ENCODE data around the gene LGALS12. TPM values are rescaled to one million over a fixed set of nuclear protein-coding genes. Genes with fewer than 3 reads are reported as not detected.

Gene LGALS12
- total RNA-seq, 2 experiments from 2014 or later = not detected

DNA sequence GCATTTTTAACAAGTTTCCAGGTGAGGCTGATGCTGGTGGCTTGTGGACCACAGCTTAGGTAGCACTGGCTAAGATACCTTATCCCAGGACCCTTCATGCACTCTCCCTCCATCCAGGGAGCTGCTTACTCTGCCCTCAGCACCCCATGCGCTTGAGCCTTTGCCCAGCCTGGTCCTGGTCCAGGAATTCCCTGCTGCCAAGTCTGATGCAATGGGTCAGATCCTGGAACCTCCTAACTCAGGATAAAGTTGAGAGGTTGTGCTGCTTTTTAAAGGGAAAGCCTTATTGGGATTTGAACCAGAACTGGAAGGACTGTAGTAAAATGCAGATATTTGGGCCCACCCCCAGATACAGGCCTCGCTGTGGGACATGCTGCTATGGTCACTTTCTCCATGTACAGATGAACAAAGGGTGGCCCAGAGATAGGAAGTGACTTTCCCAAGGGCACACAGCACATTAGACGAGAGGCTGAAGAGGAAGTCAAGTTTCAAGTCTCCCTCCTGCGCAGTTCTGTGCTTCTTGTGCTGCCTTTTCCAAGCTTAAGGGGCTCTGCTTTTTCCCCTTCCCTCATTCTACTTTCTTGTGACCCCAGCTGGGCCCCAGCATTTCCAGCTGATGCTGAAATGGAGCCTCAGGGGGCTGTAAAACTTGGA lies 824 bp upstream of the LGALS12 start:
- H3K27me3 Mint-ChIP-seq = no peaks in the 10 kb centered on the region
- no peak overlapping the region for H3K4me3 Mint-ChIP-seq
- ChIA-PET CTCF (interaction anchor here (0.6 to 1.3 kb wide), 2 partner anchors 26 to 78 kb away, joined by 3 read pairs; no protein-coding TSS in a partner anchor), POLR2A (no interaction called here)
- H3K4me1 Mint-ChIP-seq (ENCODE audit: low read depth) = peaks cover 6% of the 10 kb centered on the region
- peaks cover 6% of the 10 kb centered on the region for H3K36me3 Mint-ChIP-seq
- no peak overlapping the region for H3K27ac Mint-ChIP-seq
- peaks cover 10% of the 10 kb centered on the region for H3K9me3 Mint-ChIP-seq
- no peak for DNase-seq
- intact Hi-C loops (cut with micrococcal nuclease) = no loop called here

DNA sequence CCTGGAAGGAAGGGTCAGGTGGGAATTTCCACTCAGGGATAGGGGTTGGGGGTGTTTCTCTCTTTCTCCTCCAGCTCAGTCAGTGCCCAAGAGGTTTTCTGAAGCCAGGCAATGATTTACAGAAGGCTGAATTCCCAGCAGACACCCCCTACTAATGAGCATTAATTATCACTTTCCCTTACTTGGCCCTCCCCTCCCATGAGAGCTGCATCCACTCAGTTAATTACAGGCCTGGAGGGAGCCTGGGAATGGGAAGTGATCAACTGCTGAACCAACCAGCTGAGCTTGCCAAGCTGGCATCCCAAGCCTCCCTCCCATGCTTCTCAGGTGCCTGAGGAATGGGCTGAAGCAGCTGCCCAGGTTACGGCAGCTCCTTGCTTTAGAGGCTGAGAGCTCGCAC lies 992 bp downstream of the LGALS12 start:
- no peak for DNase-seq
- no peaks in the 10 kb centered on the region for H3K27me3 Mint-ChIP-seq
- no peak overlapping the region for H3K4me3 Mint-ChIP-seq
- no peaks in the 10 kb centered on the region for H3K9me3 Mint-ChIP-seq
- no peak overlapping the region for H3K27ac Mint-ChIP-seq
- POLR2A ChIA-PET = interaction anchor here (0.5 to 0.6 kb wide), 3 partner anchors 26 to 144 kb away, joined by 3 to 5 read pairs (median 4); no protein-coding TSS in a partner anchor
- intact Hi-C loops (cut with micrococcal nuclease) = no loop called here
- CTCF ChIA-PET = interaction anchor here (0.8 to 1.4 kb wide), 2 partner anchors 28 to 131 kb away, joined by 3 to 5 read pairs; no protein-coding TSS in a partner anchor
- H3K4me1 Mint-ChIP-seq (ENCODE audit: low read depth) = peaks cover 6% of the 10 kb centered on the region
- H3K36me3 Mint-ChIP-seq = no peaks in the 10 kb centered on the region

DNA sequence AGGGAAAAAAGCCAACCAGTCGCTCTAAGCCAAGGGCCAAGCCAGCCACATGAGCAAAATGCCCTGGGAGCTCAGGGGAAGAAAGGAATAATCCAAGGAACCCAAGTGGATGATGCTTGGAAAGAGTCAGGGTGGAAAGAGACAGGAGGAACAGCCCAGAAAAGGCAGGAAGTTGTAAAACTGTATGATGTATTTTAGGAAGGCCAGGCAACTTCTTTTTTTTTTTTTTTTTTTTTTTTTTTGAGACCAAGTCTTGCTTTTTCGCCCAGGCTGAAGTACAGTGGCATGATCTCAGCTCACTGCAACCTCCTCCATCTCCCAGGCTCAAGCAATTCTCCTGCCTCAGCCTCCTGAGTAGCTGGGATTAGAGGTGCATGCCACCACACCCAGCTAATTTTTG lies 1.6 kb downstream of the LGALS12 start:
- no peaks in the 10 kb centered on the region for H3K36me3 Mint-ChIP-seq
- DNase-seq = no peak
- H3K27ac Mint-ChIP-seq = no peak overlapping the region
- intact Hi-C loops (cut with micrococcal nuclease) = no loop called here
- CTCF ChIA-PET = interaction anchor here (0.7 to 1.2 kb wide), 3 partner anchors 28 to 131 kb away, joined by 3 read pairs; no protein-coding TSS in a partner anchor
- no peaks in the 10 kb centered on the region for H3K9me3 Mint-ChIP-seq
- H3K27me3 Mint-ChIP-seq = no peaks in the 10 kb centered on the region
- POLR2A ChIA-PET = interaction anchor here (0.6 kb wide), 2 partner anchors 143 to 163 kb away, joined by 3 read pairs; no protein-coding TSS in a partner anchor
- H3K4me1 Mint-ChIP-seq (ENCODE audit: low read depth) = peaks cover 2% of the 10 kb centered on the region
- H3K4me3 Mint-ChIP-seq = no peak overlapping the region

DNA sequence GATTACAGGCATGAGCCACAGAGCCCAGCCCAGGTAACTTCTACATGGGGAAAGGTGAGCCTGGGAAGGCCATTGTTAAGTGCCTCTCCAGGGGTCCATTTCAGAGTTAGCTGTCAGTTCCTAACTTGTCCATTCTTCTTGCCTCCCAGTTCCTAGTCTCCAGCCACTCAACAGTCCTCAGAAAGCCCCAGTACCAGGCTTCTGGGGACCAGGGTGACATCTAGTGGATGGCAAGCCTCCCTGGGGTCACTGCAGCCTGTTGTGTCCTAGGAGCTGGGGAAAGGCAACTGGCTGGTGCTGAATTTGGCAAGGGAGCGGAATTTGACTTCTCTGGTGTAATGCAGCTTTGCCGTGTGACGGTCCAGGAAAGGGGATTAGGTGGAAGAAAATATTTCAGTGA lies 2.1 kb downstream of the LGALS12 start:
- no peaks in the 10 kb centered on the region for H3K36me3 Mint-ChIP-seq
- intact Hi-C loops (cut with micrococcal nuclease) = no loop called here
- peak; percentile 43 for DNase-seq
- H3K4me1 Mint-ChIP-seq (ENCODE audit: low read depth) = no peaks in the 10 kb centered on the region
- H3K9me3 Mint-ChIP-seq = no peaks in the 10 kb centered on the region
- no peak overlapping the region for H3K4me3 Mint-ChIP-seq
- no peak overlapping the region for H3K27ac Mint-ChIP-seq
- POLR2A ChIA-PET = interaction anchor here (0.6 to 0.8 kb wide), 2 partner anchors 28 to 163 kb away, joined by 3 read pairs; no protein-coding TSS in a partner anchor
- H3K27me3 Mint-ChIP-seq = no peaks in the 10 kb centered on the region
- CTCF ChIA-PET = interaction anchor here (0.7 to 1.2 kb wide), 4 partner anchors 29 to 484 kb away, joined by 3 to 5 read pairs (median 3); partner anchors contain the start of gene PLAAT4

DNA sequence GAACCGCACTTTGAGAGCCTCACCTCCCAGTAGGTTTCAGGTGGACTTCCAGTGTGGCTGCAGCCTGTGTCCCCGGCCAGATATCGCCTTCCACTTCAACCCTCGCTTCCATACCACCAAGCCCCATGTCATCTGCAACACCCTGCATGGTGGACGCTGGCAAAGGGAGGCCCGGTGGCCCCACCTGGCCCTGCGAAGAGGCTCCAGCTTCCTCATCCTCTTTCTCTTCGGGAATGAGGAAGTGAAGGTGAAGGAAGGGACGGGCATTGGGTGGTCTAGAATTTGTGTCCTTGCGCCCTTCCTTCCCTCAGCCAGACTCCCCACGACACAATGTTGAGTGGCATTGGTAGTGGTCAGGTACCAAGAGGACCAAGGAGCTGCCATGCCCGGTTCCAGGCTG lies 2.9 kb downstream of the LGALS12 start:
- Mint-ChIP-seq H3K27ac (no peak overlapping the region), H3K4me3 (no peak overlapping the region), H3K4me1 (ENCODE audit: low read depth) (no peaks in the 10 kb centered on the region), H3K36me3 (no peaks in the 10 kb centered on the region), H3K9me3 (no peaks in the 10 kb centered on the region), H3K27me3 (no peaks in the 10 kb centered on the region)
- ChIA-PET POLR2A (interaction anchor here (0.8 kb wide), 1 partner anchor 29 kb away, joined by 3 read pairs; no protein-coding TSS in a partner anchor), CTCF (interaction anchor here (1.0 to 1.2 kb wide), 3 partner anchors 28 to 485 kb away, joined by 3 to 5 read pairs (median 3); partner anchors contain the start of gene PLAAT4)
- no peak for DNase-seq
- intact Hi-C loops (cut with micrococcal nuclease) = no loop called here

DNA sequence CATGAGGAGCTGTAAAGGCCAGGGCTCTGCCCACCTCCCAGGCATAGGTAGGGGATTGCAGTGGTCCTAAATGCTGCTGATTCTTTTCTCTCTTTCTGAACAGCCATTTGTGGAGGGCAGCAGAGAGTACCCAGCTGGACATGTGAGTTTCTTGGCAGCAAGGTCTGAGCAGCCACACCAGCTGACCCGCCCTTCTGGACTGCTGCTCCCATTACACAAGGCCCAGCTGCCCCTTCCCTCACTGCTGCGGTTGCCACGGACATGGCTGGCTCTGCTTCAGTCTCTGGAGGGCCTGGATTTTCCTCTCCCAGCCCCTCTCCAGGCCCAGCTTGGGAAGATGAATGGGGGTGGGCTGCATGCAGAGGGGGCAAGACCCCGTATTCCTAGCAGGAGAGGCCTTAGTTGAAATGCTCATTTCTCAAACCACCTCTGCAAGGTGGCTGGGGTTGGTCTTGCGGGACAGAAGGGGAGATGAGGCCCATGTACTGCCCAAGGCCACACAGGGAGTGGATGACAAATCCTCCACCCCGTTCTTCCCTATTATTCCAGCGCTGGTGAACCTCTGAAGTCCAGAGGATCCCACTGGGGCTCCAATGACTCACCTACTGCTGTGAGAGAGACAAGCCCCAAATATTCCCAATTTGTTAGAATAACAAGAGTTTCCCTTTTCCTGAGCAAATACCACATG lies 4.6 kb downstream of the LGALS12 start:
- Mint-ChIP-seq H3K4me1 (ENCODE audit: low read depth) (no peaks in the 10 kb centered on the region), H3K4me3 (no peak overlapping the region), H3K36me3 (no peaks in the 10 kb centered on the region), H3K27ac (no peak overlapping the region), H3K27me3 (no peaks in the 10 kb centered on the region), H3K9me3 (no peaks in the 10 kb centered on the region)
- ChIA-PET POLR2A (interaction anchor here (0.6 kb wide), 1 partner anchor 13 kb away, joined by 3 read pairs; no protein-coding TSS in a partner anchor), CTCF (no interaction called here)
- intact Hi-C loops (cut with micrococcal nuclease) = no loop called here
- DNase-seq = no peak

DNA sequence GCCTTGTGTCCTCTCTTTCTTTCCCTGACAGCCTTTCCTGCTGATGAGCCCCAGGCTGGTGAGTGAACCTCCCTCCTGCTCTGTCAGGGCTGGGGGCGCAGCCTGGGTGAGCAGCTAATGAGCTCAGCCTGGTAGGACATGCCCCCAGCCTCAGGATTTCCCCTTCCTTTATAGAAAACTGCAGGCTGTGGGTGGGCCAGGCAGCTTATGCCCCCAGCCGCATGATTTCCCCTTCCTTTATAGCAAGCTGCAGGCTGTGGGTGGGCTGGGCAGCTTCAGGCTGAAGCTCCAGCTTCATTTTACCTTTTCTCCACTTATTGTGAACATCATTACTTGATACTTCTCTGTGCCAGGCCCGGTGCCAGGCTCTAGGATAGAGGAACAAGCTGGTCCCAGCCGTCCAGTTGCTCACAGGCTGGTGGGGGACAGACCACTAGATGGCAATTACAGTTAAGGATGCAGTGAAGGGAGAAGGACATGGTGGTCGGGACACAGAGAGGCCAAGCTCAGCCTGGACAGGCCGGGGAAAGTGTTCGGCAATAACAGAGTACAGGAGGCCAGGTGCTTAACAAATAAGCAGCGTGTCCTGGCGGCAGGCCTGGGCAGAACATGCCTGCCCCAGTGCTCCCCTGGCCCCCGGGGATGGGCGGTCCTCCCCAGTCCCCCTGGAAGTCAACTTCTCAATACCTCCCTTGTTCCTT lies 5.3 kb downstream of the LGALS12 start:
- CTCF ChIA-PET = no interaction called here
- Mint-ChIP-seq H3K9me3 (no peaks in the 10 kb centered on the region), H3K27me3 (no peaks in the 10 kb centered on the region), H3K4me1 (ENCODE audit: low read depth) (no peaks in the 10 kb centered on the region), H3K4me3 (no peak overlapping the region), H3K36me3 (no peaks in the 10 kb centered on the region), H3K27ac (no peak overlapping the region)
- no peak for DNase-seq
- intact Hi-C loops (cut with micrococcal nuclease) = no loop called here
- POLR2A ChIA-PET = no interaction called here

DNA sequence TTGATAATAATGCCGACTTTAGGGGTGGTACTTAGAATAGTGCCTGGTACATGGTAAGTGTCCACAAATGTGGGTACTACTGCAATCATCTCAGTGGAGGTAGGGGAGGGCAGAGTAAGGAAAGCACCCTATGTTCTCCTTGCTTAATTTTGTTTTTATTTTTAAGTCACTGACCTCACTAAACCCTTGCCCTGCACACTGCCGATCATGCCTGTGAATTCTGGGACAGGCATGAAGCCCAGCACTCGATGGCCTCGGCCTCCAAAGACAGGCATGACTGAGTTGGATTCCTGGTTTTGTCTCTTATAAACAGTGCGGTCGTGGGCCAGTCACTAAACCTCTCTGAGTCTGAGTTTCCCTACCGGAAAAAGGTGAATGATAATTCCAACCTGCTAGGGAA lies 6.9 kb downstream of the LGALS12 start:
- ChIA-PET POLR2A (no interaction called here), CTCF (no interaction called here)
- no peaks in the 10 kb centered on the region for H3K4me1 Mint-ChIP-seq (ENCODE audit: low read depth)
- no peak for DNase-seq
- no peak overlapping the region for H3K4me3 Mint-ChIP-seq
- no peaks in the 10 kb centered on the region for H3K9me3 Mint-ChIP-seq
- no peak overlapping the region for H3K27ac Mint-ChIP-seq
- intact Hi-C loops (cut with micrococcal nuclease) = no loop called here
- no peaks in the 10 kb centered on the region for H3K36me3 Mint-ChIP-seq
- H3K27me3 Mint-ChIP-seq = no peaks in the 10 kb centered on the region

DNA sequence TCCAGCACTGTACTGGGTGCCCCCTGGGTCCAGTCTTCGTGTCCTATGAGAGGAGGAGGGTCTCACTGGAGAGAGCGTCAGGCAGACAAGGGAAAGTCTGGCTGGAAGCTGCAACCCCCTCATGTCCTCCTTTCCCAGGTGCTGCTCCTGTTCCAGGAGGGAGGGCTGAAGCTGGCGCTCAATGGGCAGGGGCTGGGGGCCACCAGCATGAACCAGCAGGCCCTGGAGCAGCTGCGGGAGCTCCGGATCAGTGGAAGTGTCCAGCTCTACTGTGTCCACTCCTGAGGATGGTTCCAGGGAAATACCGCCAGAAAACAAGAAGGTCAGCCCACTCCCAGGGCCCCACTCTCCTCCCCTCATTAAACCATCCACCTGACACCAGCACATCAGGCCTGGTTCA lies 10.2 kb downstream of the LGALS12 start:
- Mint-ChIP-seq H3K9me3 (no peaks in the 10 kb centered on the region), H3K4me1 (ENCODE audit: low read depth) (peaks cover 13% of the 10 kb centered on the region), H3K27ac (no peak overlapping the region), H3K27me3 (no peaks in the 10 kb centered on the region), H3K4me3 (no peak overlapping the region), H3K36me3 (no peaks in the 10 kb centered on the region)
- ChIA-PET POLR2A (no interaction called here), CTCF (interaction anchor here (0.6 kb wide), 1 partner anchor 38 kb away, joined by 3 read pairs; no protein-coding TSS in a partner anchor)
- no peak for DNase-seq
- intact Hi-C loops (cut with micrococcal nuclease) = no loop called here

DNA sequence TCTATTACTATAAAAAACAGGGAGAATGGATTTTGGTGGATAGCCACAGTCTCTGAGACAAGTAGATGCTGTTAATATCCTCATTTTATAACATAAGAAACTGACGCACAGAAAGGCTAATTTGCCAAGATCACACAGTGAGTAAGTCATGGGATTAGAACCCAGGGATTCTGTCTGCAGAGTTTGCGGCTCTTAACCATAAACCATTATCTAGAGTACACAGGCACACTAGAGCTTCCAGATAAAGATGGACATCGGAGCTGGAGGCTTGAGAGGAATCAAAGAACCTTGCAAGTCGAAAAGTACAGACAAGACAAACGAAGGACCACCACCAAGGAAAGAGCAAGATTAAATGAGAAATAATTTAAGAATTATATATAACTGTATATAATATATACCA lies 11.3 kb downstream of the LGALS12 start:
- CTCF ChIA-PET = no interaction called here
- H3K9me3 Mint-ChIP-seq = no peaks in the 10 kb centered on the region
- intact Hi-C loops (cut with micrococcal nuclease) = no loop called here
- no peaks in the 10 kb centered on the region for H3K27me3 Mint-ChIP-seq
- H3K27ac Mint-ChIP-seq = no peak overlapping the region
- DNase-seq = no peak
- peaks cover 13% of the 10 kb centered on the region for H3K4me1 Mint-ChIP-seq (ENCODE audit: low read depth)
- POLR2A ChIA-PET = no interaction called here
- H3K36me3 Mint-ChIP-seq = no peaks in the 10 kb centered on the region
- no peak overlapping the region for H3K4me3 Mint-ChIP-seq

DNA sequence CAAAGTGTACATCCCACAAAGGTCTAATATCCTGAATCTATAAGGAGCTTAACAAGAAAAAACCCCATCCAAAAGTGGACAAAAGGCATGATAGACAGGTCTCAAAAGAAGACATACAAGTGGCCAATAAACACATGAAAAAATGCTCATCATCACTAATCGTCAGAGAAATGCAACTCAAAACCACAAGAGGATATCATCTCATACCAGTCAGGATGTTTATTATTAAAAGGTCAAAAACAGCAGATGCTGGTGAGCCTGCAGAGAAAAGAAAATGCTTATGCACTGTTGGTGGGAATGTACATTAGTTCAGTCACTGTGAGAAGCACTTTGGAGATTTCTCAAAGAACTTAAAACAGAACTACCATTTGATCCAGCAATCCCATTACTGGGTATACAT lies 12.7 kb downstream of the LGALS12 start:
- H3K27me3 Mint-ChIP-seq = no peaks in the 10 kb centered on the region
- DNase-seq = no peak
- intact Hi-C loops (cut with micrococcal nuclease) = no loop called here
- POLR2A ChIA-PET = no interaction called here
- H3K36me3 Mint-ChIP-seq = no peaks in the 10 kb centered on the region
- H3K4me1 Mint-ChIP-seq (ENCODE audit: low read depth) = peaks cover 13% of the 10 kb centered on the region
- no peaks in the 10 kb centered on the region for H3K9me3 Mint-ChIP-seq
- CTCF ChIA-PET = interaction anchor here (1.4 kb wide), 1 partner anchor 123 kb away, joined by 3 read pairs; no protein-coding TSS in a partner anchor
- no peak overlapping the region for H3K4me3 Mint-ChIP-seq
- H3K27ac Mint-ChIP-seq = peak overlapping the region; percentile 21

DNA sequence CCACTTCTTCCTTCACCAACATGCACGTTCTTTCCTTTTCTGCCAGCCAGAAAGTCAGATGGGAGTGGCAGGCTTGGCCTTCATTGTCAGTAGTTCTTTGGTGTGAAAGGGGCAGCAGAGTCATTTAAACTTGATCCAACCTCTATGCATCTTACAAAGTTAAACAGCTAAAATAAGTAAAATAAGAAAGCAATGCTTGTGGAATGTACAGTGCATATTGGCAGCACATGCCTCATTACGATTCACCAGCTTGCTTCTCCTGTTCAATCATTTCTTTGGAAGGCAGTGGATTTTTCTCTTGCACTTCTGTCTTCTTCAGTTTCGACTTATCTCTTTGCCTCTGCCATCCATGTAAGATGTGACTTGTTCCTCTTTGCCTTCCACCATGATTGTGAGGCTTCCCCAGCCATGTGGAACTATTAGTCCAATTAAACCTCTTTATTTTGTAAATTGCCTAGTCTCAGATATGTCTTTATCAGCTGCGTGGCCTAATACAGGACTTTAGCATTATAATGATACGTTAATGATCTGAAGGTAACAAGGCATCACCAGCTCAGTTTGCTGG lies 14.8 kb downstream of the LGALS12 start:
- POLR2A ChIA-PET = no interaction called here
- intact Hi-C loops (cut with micrococcal nuclease) = no loop called here
- no peak overlapping the region for H3K4me3 Mint-ChIP-seq
- H3K4me1 Mint-ChIP-seq (ENCODE audit: low read depth) = peaks cover 13% of the 10 kb centered on the region
- H3K36me3 Mint-ChIP-seq = no peaks in the 10 kb centered on the region
- H3K27me3 Mint-ChIP-seq = no peaks in the 10 kb centered on the region
- CTCF ChIA-PET = interaction anchor here (0.6 to 1.4 kb wide), 2 partner anchors 115 to 125 kb away, joined by 3 to 4 read pairs; no protein-coding TSS in a partner anchor
- no peak overlapping the region for H3K27ac Mint-ChIP-seq
- H3K9me3 Mint-ChIP-seq = no peaks in the 10 kb centered on the region
- DNase-seq = no peak

Measured in activated CD4-positive, alpha-beta memory T cell treated with anti-CD3 and anti-CD28 coated beads for 36 hours (primary cell).